NCI-H2227 (cell line): ENCODE data around the gene IL3.

Experiments
- DNase-seq: peaks from one replicate; lab custom pipeline; 2025; ENCODE audit not compliant: unreplicated experiment; lab: John Stamatoyannopoulos, UW

IL3 gene

DNA sequence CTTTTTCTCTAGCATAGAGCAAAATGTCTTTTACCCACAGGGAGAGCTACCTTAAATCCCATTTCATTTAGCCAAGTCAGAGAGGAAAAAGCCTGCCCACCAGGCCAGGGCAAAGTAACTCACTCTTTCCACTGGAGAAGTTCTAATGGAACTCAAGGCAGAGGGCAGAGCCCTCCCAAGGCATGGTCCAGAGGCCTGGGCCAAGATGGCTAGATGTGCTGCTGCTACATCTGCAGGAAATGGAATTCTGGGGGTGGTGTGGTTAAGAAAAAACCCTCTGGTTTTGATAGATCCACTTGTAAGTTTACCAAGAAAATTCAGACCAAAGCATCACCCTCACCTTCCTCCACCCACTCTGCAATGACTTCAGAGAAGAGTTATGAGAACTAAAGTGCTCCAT, 50.5 kb downstream of the IL3 start:
- no peak for DNase-seq

GRCh38 chr5:132112111-132112510, 51.7 kb downstream of the IL3 start:
- no peak for DNase-seq
